AG09309 (cell line): ENCODE data around the gene ADGRL2.

ENCODE experiments used
- DNase-seq: peaks from one replicate; pipeline ENCODE4 v3.0.0-alpha.2; 2010; ENCODE audit warnings: low read depth
- H3K4me3 ChIP-seq: 2 replicates; pipeline ENCODE4 v1.5.1; 2011; ENCODE audit warnings: mild to moderate bottlenecking, low read depth, low read length, moderate library complexity; ENCODE audit not compliant: control insufficient read depth
- CTCF ChIP-seq: IDR thresholded peaks from 2 replicates; pipeline ENCODE4 v1.5.1; 2011; ENCODE audit warnings: mild to moderate bottlenecking, low read depth, low read length, inconsistent platforms; ENCODE audit not compliant: insufficient read depth, control insufficient read depth; ENCODE audit errors: missing control alignments

Gene ADGRL2

DNA sequence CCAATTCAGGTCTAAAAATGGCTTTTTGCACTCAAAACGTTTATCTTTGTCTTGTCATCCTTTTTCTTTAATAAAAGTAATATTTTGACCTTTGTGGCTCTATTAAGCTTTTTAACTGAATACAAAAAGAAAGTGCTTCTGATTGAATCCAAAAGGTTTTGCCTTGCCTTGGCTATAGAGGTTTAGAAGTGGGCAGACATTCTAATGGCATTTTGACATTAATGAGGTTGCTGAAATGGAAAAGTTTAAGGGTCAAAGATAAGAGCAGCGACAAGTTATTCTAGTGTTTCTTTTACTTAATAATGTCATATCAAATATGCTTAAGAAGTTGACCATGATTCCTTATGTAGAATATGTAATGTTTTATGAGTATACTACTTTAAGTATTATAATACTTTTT, 120.2 kb downstream of the ADGRL2 start:
- TF ChIP-seq CTCF, result no peak
- no peak overlapping the region for H3K4me3 ChIP-seq
- DNase-seq, result no peak

DNA sequence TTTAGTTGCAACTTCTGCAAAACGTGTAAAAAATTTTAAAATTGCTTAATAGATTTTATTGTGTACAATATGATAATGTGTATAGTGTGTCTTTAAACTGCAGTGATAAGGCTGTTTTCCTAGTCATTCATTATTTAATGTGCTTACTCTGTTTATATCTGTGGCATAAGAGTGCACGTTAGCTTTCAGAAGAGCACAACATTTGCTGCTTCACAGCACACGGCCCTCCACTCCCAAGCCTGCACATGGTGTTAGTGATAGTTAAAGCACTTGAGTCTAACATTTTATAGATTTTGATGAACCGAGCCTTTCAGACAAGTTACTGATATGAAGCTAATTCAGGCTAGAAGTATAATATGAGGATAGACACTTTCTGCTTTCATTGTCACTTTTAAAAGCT, 120.6 kb downstream of the ADGRL2 start:
- no peak overlapping the region for H3K4me3 ChIP-seq
- TF ChIP-seq CTCF, result no peak
- DNase-seq, result no peak

DNA sequence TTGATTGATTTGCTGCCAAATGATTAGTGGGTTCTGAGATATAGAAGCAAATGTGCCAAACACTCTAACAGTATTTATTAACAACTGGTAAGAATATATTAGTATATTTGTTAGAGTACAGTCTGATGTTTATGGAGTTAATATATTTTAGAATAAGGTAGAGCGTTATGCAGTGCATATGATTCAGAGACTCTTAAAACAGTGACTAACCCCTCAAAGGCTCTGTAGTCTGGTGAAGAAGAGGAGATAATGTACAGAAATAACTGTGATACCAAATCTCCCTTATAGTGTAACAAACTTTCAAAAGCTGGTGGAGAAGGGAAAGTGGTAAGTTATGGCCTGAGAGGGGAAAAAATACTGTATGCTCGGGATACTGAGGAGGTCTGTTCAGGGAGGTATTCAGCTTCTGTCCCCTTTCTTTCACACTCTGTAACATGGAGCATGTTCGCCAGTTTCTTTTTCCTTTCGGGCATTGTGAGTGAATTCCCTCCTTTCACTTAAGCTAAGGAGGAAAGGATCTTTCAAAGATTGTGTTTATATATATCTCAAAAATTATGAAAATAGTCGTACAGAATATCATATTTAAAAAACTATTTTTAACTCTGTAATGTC, 121.2 kb downstream of the ADGRL2 start:
- no peak for TF ChIP-seq CTCF
- DNase-seq, result no peak
- no peak overlapping the region for H3K4me3 ChIP-seq

- DNase-seq, result no peak
- no peak for TF ChIP-seq CTCF
- H3K4me3 ChIP-seq, result no peak overlapping the region
Measured at GRCh38 chr1:81922955-81923354, 122.2 kb downstream of the ADGRL2 start.

DNA sequence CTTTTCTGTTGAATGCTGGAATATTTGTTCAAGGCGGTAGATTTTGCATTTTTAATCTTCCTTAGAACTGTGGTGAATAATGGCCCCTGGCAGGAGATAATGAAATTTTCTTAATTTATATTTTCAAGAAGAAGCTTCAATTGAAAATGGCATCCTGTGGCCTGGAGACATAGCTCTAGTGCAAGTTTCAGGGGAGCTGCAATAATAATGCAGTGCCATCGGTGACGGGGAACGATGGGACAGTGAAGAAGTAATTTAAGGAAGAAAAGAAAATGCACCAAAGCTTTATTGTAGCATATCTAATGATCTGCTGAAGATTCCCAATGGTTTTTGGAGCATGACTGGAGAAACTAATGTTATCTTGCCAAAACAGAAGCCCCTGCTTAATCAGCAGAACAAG, 128.4 kb downstream of the ADGRL2 start:
- DNase-seq, result no peak
- TF ChIP-seq CTCF, result no peak
- no peak overlapping the region for H3K4me3 ChIP-seq

- no peak for DNase-seq
- TF ChIP-seq CTCF, result no peak
- H3K4me3 ChIP-seq, result no peak overlapping the region
Measured at GRCh38 chr1:81936853-81937252, 136.1 kb downstream of the ADGRL2 start.
